HepG2 (cell line): ENCODE data around the gene SLCO2A1. TPM values are rescaled to one million over a fixed set of nuclear protein-coding genes. Genes with fewer than 3 reads are reported as not detected.

ENCODE experiments used
- ATAC-seq: fragments of 200-7000 bp; cut with Tn5 transposase; 3 replicates; pipeline ENCODE4 v1.9.1; 2020; ENCODE audit warnings: mild to moderate bottlenecking, moderate library complexity
- BruUV-seq: library from RNA; stranded (reverse); fragments of 400-500 nt; replicated peaks from 2 replicates; lab custom pipeline; 2021; lab: Mats Ljungman, UMichigan
- CTCF ChIA-PET: fragments of 300-600 bp; formaldehyde crosslinking; extraction: SDS; loops from one replicate; lab custom pipeline; 2021; ENCODE audit warnings: low total read pairs, inconsistent platforms, low intra/inter-chr PET ratio; lab: Yijun Ruan, JAX
- POLR2A ChIA-PET: fragments of 350-600 bp; sonication (Branson Sonifier 250); formaldehyde crosslinking; loops from one replicate; lab custom pipeline; 2020; ENCODE audit warnings: antibody characterized with exemption, inconsistent platforms; lab: Yijun Ruan, JAX
- DNase-seq: peaks from one replicate; pipeline ENCODE4 v3.0.0-alpha.2; 2015; ENCODE audit warnings: low spot score
- FAIRE-seq: peaks from 3 replicates; lab custom pipeline; 2011; peaks lifted over from hg19 to GRCh38; lab: Jason Lieb, UNC
- H2AFZ ChIP-seq: one replicate; pipeline ENCODE4 v1.6.1; 2011; ENCODE audit warnings: low read length, inconsistent platforms
- H3K27ac ChIP-seq: fragments of 300-600 bp; 3 replicates; pipeline ENCODE4 v1.8.0; 2011; ENCODE audit warnings: mixed run types, mild to moderate bottlenecking, mixed read lengths, low read length, inconsistent platforms; ENCODE audit not compliant: insufficient read depth; ENCODE audit errors: extremely low read length
- H3K27me3 ChIP-seq, 2 experiments: fragments of 200-600 bp in 1 of 2; 2 replicates in 1 of 2; 3 replicates in 1 of 2; pipeline versions ENCODE4 v1.6.0 to v1.8.0; 2011; ENCODE audit warnings: low read length in 2 of 2, mild to moderate bottlenecking in 2 of 2, moderate library complexity in 2 of 2, inconsistent platforms in 1 of 2; ENCODE audit not compliant: insufficient read depth in 2 of 2, control insufficient read depth in 1 of 2
- H3K36me3 ChIP-seq, 2 experiments: fragments of 200-600 bp in 1 of 2; replicated peaks in 1 of 2; 2 replicates in 1 of 2; 3 replicates in 1 of 2; pipeline versions ENCODE4 v1.5.1 to v1.8.0; 2011; ENCODE audit warnings: low read length in 2 of 2, inconsistent platforms in 1 of 2; ENCODE audit not compliant: insufficient read depth in 2 of 2, control insufficient read depth in 1 of 2
- H3K4me1 ChIP-seq: 2 replicates; pipeline ENCODE4 v1.5.1; 2012; ENCODE audit warnings: low read length, inconsistent platforms; ENCODE audit not compliant: insufficient read depth
- H3K4me2 ChIP-seq: 2 replicates; pipeline ENCODE4 v1.6.0; 2011; ENCODE audit warnings: low read depth, low read length, inconsistent platforms
- H3K4me3 ChIP-seq, 3 experiments: fragments of 200-600 bp in 1 of 3; sonication (generic), shearing (Covaris generic) in 1 of 3; replicated peaks in 1 of 3; 2 replicates each; pipeline ENCODE4 v1.5.1; 2011 to 2016; ENCODE audit warnings: low read length in 3 of 3, inconsistent platforms in 2 of 3, low read depth in 2 of 3, mild to moderate bottlenecking in 2 of 3, control low read depth in 1 of 3, mixed read lengths in 1 of 3; ENCODE audit not compliant: insufficient read depth in 1 of 3
- H3K79me2 ChIP-seq: one replicate; pipeline ENCODE4 v1.6.1; 2011; ENCODE audit warnings: low read length, inconsistent platforms; ENCODE audit not compliant: insufficient read depth
- H3K9ac ChIP-seq: 2 replicates; pipeline ENCODE4 v1.6.0; 2011; ENCODE audit warnings: mild to moderate bottlenecking, low read depth, low read length, inconsistent platforms; ENCODE audit not compliant: insufficient read depth
- H3K9me3 ChIP-seq: 2 replicates; pipeline ENCODE4 v1.5.1; 2012; ENCODE audit warnings: mild to moderate bottlenecking, low read length
- H4K20me1 ChIP-seq: 2 replicates; pipeline ENCODE4 v1.6.0; 2011; ENCODE audit warnings: inconsistent platforms, mild to moderate bottlenecking, low read length, moderate library complexity; ENCODE audit not compliant: insufficient read depth
- ATF7 ChIP-seq, 2 experiments: fragments of 450-650 bp in 1 of 2; sonication (generic) in 1 of 2; formaldehyde crosslinking in 1 of 2; IDR thresholded peaks; 2 replicates each; pipeline versions ENCODE4 v1.4.0 to v1.6.1; 2016 to 2020; ENCODE audit warnings: antibody characterized with exemption in 1 of 2, mild to moderate bottlenecking in 1 of 2, missing genetic modification reagents in 1 of 2
- BHLHE40 ChIP-seq: IDR thresholded peaks from 2 replicates; pipeline ENCODE4 v1.6.1; 2011; ENCODE audit warnings: low read length, improper control_type of control experiment
- CREB1 ChIP-seq, 2 experiments: fragments of 450-650 bp in 1 of 2; IDR thresholded peaks; 2 replicates each; pipeline ENCODE4 v1.6.1; 2016 to 2017; ENCODE audit warnings: control low read depth in 1 of 2, mild to moderate bottlenecking in 1 of 2, missing compliant biosample characterization in 1 of 2, missing genetic modification characterization in 1 of 2
- ISL2 ChIP-seq: sonication (generic); formaldehyde crosslinking; IDR thresholded peaks from 2 replicates; pipeline ENCODE4 v1.5.0; 2020; ENCODE audit warnings: missing genetic modification reagents
- ZNF124 ChIP-seq: sonication (generic); formaldehyde crosslinking; IDR thresholded peaks from 2 replicates; pipeline ENCODE4 v1.4.0; 2020; ENCODE audit warnings: missing genetic modification reagents
- ZNF207 ChIP-seq: fragments of 450-650 bp; IDR thresholded peaks from 2 replicates; pipeline ENCODE4 v1.6.1; 2016; ENCODE audit warnings: antibody characterized with exemption, borderline replicate concordance
- WGBS: methylation state at CpG from one replicate; pipeline ENCODE4 v1.1.6; 2017; ENCODE audit warnings: low lambda C conversion rate; 5-methylcytosine and 5-hydroxymethylcytosine counted together
- in situ Hi-C: cut with HindIII; loops from 2 replicates; pipeline ENCODE4 v1.10.0; 2017; ENCODE audit warnings: low pct_unique_long_range_greater_than_20kb; ENCODE audit not compliant: extremely low pct_ligation_motif_present
- intact Hi-C: fragments of 100-400 bp; cut with micrococcal nuclease; formaldehyde crosslinking; loops from one replicate; pipeline ENCODE4 v1.10.0; 2022; ENCODE audit not compliant: unreplicated experiment
- polyA plus RNA-seq, 8 experiments: library from polyadenylated mRNA; depleted of rRNA in 3 of 8; stranded (reverse) in 7 of 8; unstranded in 1 of 8; fragments of >200 nt; fragmentation: Illumina TruSeq in 4 of 8; extraction: Trizol in 4 of 8; gene quantifications; 2 replicates each; pipeline versions ENCODE4 v1.2.1 to v1.2.3, GENCODE V29; 2011 to 2016; ENCODE audit warnings: low read depth in 4 of 8, missing spikeins in 1 of 8, mixed read lengths in 1 of 8; ENCODE audit not compliant: insufficient read depth in 1 of 8
- total RNA-seq, 5 experiments: library from RNA; depleted of rRNA; stranded (reverse); fragments of >200 nt; fragmentation: Illumina TruSeq; extraction: Trizol; gene quantifications; 2 replicates each; pipeline ENCODE4 v1.2.3, GENCODE V29; 2016; ENCODE audit warnings: low read depth in 1 of 5
- TF ChIP-seq, protein P1 (sequence below): sonication (generic); formaldehyde crosslinking; IDR thresholded peaks from 2 replicates; pipeline ENCODE4 v1.5.1; 2020; ENCODE audit warnings: missing genetic modification reagents, mild to moderate bottlenecking, borderline replicate concordance
- TF ChIP-seq, protein P2 (sequence below): sonication (generic); formaldehyde crosslinking; IDR thresholded peaks from 2 replicates; pipeline ENCODE4 v1.8.0; 2022; ENCODE audit warnings: mild to moderate bottlenecking, missing genetic modification reagents; ENCODE audit not compliant: insufficient replicate concordance
- TF ChIP-seq, protein P3 (sequence below): sonication (generic); formaldehyde crosslinking; IDR thresholded peaks from 2 replicates; pipeline ENCODE4 v1.4.0; 2020; ENCODE audit warnings: missing genetic modification reagents

Gene SLCO2A1
- total and polyA plus RNA-seq, 2 of the 13 experiments (the other 11 are each of a cell fraction or from before 2014, with no cell fraction given): 0.04 TPM; not detected in 1

DNA sequence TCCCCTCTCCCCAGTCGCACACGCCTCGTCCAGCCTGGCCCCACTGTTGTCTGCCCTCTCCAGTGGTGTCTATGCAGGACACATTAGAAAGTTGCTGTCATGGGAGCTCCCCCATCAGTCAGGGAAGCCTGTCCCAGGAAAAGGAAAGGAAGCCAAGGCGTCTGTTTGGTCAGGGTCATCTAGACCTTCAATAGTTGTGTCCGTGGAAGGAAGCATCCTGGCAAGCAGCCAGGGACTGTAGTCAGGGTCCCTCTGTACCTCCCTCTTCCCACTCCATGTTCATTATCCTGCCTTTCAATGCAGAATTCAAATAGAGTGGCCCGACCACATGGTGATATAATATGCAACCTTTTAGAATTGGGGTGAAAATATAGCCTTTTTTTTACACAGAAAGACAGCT, 73.4 kb downstream of the SLCO2A1 start (continued):
- TF ChIP-seq ZNF124 (CRISPR knock-in tag) (no peak), BHLHE40 (no peak), ZNF207 (no peak)
- TF ChIP-seq, protein P1, sequence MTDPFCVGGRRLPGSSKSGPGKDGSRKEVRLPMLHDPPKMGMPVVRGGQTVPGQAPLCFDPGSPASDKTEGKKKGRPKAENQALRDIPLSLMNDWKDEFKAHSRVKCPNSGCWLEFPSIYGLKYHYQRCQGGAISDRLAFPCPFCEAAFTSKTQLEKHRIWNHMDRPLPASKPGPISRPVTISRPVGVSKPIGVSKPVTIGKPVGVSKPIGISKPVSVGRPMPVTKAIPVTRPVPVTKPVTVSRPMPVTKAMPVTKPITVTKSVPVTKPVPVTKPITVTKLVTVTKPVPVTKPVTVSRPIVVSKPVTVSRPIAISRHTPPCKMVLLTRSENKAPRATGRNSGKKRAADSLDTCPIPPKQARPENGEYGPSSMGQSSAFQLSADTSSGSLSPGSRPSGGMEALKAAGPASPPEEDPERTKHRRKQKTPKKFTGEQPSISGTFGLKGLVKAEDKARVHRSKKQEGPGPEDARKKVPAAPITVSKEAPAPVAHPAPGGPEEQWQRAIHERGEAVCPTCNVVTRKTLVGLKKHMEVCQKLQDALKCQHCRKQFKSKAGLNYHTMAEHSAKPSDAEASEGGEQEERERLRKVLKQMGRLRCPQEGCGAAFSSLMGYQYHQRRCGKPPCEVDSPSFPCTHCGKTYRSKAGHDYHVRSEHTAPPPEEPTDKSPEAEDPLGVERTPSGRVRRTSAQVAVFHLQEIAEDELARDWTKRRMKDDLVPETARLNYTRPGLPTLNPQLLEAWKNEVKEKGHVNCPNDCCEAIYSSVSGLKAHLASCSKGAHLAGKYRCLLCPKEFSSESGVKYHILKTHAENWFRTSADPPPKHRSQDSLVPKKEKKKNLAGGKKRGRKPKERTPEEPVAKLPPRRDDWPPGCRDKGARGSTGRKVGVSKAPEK: no peak
- TF ChIP-seq, protein P2, sequence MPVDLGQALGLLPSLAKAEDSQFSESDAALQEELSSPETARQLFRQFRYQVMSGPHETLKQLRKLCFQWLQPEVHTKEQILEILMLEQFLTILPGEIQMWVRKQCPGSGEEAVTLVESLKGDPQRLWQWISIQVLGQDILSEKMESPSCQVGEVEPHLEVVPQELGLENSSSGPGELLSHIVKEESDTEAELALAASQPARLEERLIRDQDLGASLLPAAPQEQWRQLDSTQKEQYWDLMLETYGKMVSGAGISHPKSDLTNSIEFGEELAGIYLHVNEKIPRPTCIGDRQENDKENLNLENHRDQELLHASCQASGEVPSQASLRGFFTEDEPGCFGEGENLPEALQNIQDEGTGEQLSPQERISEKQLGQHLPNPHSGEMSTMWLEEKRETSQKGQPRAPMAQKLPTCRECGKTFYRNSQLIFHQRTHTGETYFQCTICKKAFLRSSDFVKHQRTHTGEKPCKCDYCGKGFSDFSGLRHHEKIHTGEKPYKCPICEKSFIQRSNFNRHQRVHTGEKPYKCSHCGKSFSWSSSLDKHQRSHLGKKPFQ (CRISPR knock-in tag): no peak
- TF ChIP-seq, protein P3, sequence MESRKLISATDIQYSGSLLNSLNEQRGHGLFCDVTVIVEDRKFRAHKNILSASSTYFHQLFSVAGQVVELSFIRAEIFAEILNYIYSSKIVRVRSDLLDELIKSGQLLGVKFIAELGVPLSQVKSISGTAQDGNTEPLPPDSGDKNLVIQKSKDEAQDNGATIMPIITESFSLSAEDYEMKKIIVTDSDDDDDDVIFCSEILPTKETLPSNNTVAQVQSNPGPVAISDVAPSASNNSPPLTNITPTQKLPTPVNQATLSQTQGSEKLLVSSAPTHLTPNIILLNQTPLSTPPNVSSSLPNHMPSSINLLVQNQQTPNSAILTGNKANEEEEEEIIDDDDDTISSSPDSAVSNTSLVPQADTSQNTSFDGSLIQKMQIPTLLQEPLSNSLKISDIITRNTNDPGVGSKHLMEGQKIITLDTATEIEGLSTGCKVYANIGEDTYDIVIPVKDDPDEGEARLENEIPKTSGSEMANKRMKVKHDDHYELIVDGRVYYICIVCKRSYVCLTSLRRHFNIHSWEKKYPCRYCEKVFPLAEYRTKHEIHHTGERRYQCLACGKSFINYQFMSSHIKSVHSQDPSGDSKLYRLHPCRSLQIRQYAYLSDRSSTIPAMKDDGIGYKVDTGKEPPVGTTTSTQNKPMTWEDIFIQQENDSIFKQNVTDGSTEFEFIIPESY (CRISPR knock-in tag): no peak

DNA sequence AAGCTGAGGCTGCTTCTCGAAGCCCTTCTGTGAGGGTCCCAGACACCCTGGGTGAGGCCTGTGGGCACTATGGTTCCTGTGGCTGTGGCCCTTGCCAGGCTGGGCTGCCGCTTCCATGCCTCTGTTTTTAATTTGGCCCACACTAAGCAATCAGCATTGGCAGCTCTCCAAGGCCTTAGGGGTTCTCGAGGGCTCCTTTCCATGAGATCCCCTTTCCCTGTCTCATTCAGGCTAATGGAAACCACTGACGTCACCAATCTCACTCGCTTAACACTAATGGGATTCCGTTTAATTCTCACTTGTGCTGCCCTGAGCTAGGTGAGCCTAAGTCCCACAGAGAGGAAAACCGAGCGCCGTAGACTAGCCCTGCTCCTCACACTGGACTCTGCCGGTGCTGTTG, 73.8 kb downstream of the SLCO2A1 start:
- H2AFZ ChIP-seq: no peak overlapping the region
- no peaks in the 10 kb centered on the region for H3K9me3 ChIP-seq
- CTCF ChIA-PET: no interaction called here
- in situ Hi-C loops: no loop called here
- BruUV-seq: no TSS peak
- H3K4me1 ChIP-seq: no peaks in the 10 kb centered on the region
- TF ChIP-seq ISL2 (CRISPR knock-in tag): no peak
- TF ChIP-seq ATF7 (IDR thresholded peaks at IDR 0.05): peak; percentile 73
- no peak for TF ChIP-seq ATF7 (CRISPR knock-in tag; IDR thresholded peaks at IDR 0.05)
- peak; percentile 76 for TF ChIP-seq CREB1 (IDR thresholded peaks at IDR 0.05)
- TF ChIP-seq CREB1 (CRISPR knock-in tag; IDR thresholded peaks at IDR 0.05): no peak
- DNase-seq (no peak), ATAC-seq (no peak), FAIRE-seq (no peak)
- no peak overlapping the region for H3K27ac ChIP-seq
- intact Hi-C loops: no loop called here
- no peaks in the 10 kb centered on the region for H4K20me1 ChIP-seq
- no peaks in the 10 kb centered on the region for H3K79me2 ChIP-seq
- no peak overlapping the region for H3K4me2 ChIP-seq
- POLR2A ChIA-PET: no interaction called here
- H3K27me3 ChIP-seq: peaks cover 3 to 12% of the 10 kb centered on the region in 2 experiments; a peak in 3 of 5 replicates
- no peak overlapping the region for H3K4me3 ChIP-seq
- H3K9ac ChIP-seq: no peak overlapping the region
- no peaks in the 10 kb centered on the region for H3K36me3 ChIP-seq
- WGBS: 27% methylated on average over 8 of the region's 10 CpGs
